Stomach (tissue), 9 donors: Measurements from ENCODE around the gene TLX3. TPM values are rescaled to one million over a fixed set of nuclear protein-coding genes. Genes with fewer than 3 reads are reported as not detected.

ENCODE experiments used
- DNase-seq, 2 donors: peaks; one replicate each; pipeline versions ENCODE4 v3.0.0 to v3.0.0-alpha.2; 2013 to 2019
- H3K27ac ChIP-seq, 5 donors: fragments of 200-600 bp in 4 of 5; sonication (generic) in 4 of 5; one replicate each; pipeline ENCODE4 v1.5.1; 2013 to 2019; ENCODE audit warnings: mild to moderate bottlenecking in 1 of 5, moderate library complexity in 1 of 5
- H3K27me3 ChIP-seq, 3 donors: fragments of 200-600 bp; sonication (generic); one replicate each; pipeline ENCODE4 v1.5.1; 2017 to 2019; ENCODE audit warnings: mixed run types in 1 of 3
- H3K36me3 ChIP-seq, 4 donors: fragments of 200-600 bp; sonication (generic); 1 replicate in 3 of 4; 2 replicates in 1 of 4; pipeline ENCODE4 v1.5.1; 2016 to 2019
- H3K4me1 ChIP-seq, 4 donors: fragments of 200-600 bp; sonication (generic); one replicate each; pipeline ENCODE4 v1.5.1; 2016 to 2019
- H3K4me3 ChIP-seq, 4 donors: fragments of 200-600 bp; sonication (generic) in 3 of 4; one replicate each; pipeline ENCODE4 v1.5.1; 2016 to 2019; ENCODE audit warnings: mild to moderate bottlenecking in 1 of 4
- H3K9me3 ChIP-seq, 4 donors: fragments of 200-600 bp; sonication (generic); one replicate each; pipeline ENCODE4 v1.5.1; 2016 to 2019
- EP300 ChIP-seq: sonication (generic); formaldehyde crosslinking; IDR thresholded peaks from one replicate; pipeline ENCODE4 v1.6.1; 2017; ENCODE audit warnings: antibody characterized with exemption
- POLR2A ChIP-seq, 4 donors: fragments of 450-650 bp; IDR thresholded peaks; one replicate each; pipeline ENCODE4 v1.6.1; 2016; ENCODE audit warnings: antibody characterized with exemption in 4 of 4, control low read depth in 2 of 4, mild to moderate bottlenecking in 1 of 4, moderate library complexity in 1 of 4
- POLR2AphosphoS5 ChIP-seq, 3 donors: sonication (generic); formaldehyde crosslinking; IDR thresholded peaks; one replicate each; pipeline ENCODE4 v1.6.1; 2016; ENCODE audit warnings: antibody characterized with exemption in 3 of 3
- WGBS, 5 donors: extraction: QIAGEN DNeasy Blood & Tissue Kit in 3 of 5; methylation state at CpG; one replicate each; pipeline versions ENCODE4 v1.1.5 to v1.1.7; 2013 to 2018; 5-methylcytosine and 5-hydroxymethylcytosine counted together
- intact Hi-C: fragments of 100-400 bp; cut with DNase I; formaldehyde crosslinking; loops from one replicate; pipeline ENCODE4 v1.15.1; 2023; ENCODE audit warnings: low total_unique reads
- polyA plus RNA-seq, 3 donors: library from polyadenylated mRNA; stranded (reverse); fragments of 200-250 nt; gene quantifications; one replicate each; pipeline ENCODE4 v1.2.3, GENCODE V29; 2013
- total RNA-seq, 5 donors: library from RNA; depleted of rRNA; stranded (reverse); fragments of >200 nt; gene quantifications; one replicate each; pipeline versions ENCODE4 v1.1.0 to v1.2.3, GENCODE V29; 2014 to 2016
- TF ChIP-seq, protein P1 (sequence below), 7 experiments: fragments of 450-650 bp in 4 of 7; fragments of 200-600 bp in 3 of 7; sonication (generic) in 3 of 7; IDR thresholded peaks; one replicate each; pipeline ENCODE4 v1.5.1; 2016 to 2019; ENCODE audit warnings: antibody characterized with exemption in 7 of 7, control low read depth in 2 of 7, mild to moderate bottlenecking in 1 of 7
- donor health status: healthy with polysubstance abuse.
- donor health status: Bipolar disorder and iron deficiency.
- donor health status: healthy.

TLX3 gene
- total and polyA plus RNA-seq, 8 donors, result not detected

- H3K4me3 ChIP-seq, result no peak overlapping the region
- no peaks in the 10 kb centered on the region for H3K4me1 ChIP-seq
- no peak for DNase-seq
- no peaks in the 10 kb centered on the region for H3K27me3 ChIP-seq
- no peak overlapping the region for H3K27ac ChIP-seq
- intact Hi-C loops, result no loop called here
- TF ChIP-seq, protein P1, sequence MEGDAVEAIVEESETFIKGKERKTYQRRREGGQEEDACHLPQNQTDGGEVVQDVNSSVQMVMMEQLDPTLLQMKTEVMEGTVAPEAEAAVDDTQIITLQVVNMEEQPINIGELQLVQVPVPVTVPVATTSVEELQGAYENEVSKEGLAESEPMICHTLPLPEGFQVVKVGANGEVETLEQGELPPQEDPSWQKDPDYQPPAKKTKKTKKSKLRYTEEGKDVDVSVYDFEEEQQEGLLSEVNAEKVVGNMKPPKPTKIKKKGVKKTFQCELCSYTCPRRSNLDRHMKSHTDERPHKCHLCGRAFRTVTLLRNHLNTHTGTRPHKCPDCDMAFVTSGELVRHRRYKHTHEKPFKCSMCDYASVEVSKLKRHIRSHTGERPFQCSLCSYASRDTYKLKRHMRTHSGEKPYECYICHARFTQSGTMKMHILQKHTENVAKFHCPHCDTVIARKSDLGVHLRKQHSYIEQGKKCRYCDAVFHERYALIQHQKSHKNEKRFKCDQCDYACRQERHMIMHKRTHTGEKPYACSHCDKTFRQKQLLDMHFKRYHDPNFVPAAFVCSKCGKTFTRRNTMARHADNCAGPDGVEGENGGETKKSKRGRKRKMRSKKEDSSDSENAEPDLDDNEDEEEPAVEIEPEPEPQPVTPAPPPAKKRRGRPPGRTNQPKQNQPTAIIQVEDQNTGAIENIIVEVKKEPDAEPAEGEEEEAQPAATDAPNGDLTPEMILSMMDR (IDR thresholded peaks at IDR 0.05), result no peak
- TF ChIP-seq EP300 (no peak), POLR2A (IDR thresholded peaks at IDR 0.05) (no peak), POLR2AphosphoS5 (IDR thresholded peaks at IDR 0.05) (no peak)
- no peaks in the 10 kb centered on the region for H3K9me3 ChIP-seq
- WGBS, 5 donors, result 82 to 91% (median 85%) methylated on average over 2 of the region's 2 CpGs
- H3K36me3 ChIP-seq, result no peaks in the 10 kb centered on the region
Observed at GRCh38 chr5:171264843-171265242, 44.2 kb upstream of the TLX3 start.

DNA sequence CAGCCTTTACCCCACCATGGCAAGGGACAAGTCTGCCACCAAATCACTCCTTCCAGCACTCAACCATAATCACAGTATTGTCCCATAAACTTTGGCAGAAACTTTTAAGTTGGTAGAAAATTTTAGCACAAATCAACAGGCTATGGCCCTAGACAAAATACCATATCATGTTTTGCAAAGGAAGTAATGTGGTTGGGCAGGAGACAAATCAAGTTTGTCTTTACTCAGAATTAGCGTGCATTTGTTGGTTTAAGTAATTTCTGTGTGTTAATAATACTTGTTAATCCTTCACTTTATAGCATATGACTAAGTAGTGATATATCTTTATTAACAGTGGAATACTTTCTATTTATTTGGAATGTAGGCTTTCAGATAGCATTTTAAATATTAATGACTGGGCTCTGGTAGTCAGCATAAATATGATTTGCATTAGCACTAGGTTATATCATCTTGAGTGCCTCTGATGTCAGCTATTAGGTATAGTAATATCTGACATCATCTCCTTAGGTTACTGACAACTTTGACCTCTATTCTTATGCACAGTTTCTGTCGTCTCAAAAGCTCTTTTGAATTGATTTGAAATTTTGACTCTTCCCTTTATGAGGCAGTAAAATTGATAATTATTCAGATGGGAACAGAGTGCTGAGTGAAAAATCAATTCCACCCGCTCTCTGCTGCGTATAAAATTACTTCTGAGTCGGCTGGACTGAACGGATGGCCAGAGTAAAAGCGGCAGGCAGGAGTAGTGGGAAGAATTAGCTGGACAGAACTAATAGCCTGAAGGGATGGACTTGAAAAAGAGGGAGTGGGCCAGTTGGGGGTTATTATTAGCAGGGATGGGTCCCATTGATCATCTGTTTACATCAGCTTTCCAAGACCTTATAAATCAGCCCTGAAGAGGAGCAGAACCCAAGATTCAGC, 40.1 kb upstream of the TLX3 start:
- Histone ChIP-seq H3K9me3 (no peaks in the 10 kb centered on the region), H3K4me3 (no peak overlapping the region), H3K27me3 (no peaks in the 10 kb centered on the region), H3K27ac (no peak overlapping the region), H3K4me1 (no peaks in the 10 kb centered on the region), H3K36me3 (no peaks in the 10 kb centered on the region)
- intact Hi-C loops, result no loop called here
- WGBS, 5 donors, result 80 to 88% (median 84%) methylated on average over 7 of the region's 7 CpGs
- TF ChIP-seq EP300, result no peak
- no peak for TF ChIP-seq POLR2AphosphoS5 (IDR thresholded peaks at IDR 0.05)
- TF ChIP-seq, protein P1 (IDR thresholded peaks at IDR 0.05), result no peak
- no peak for TF ChIP-seq POLR2A (IDR thresholded peaks at IDR 0.05)
- no peak for DNase-seq

- TF ChIP-seq, protein P1 (IDR thresholded peaks at IDR 0.05), result no peak
- TF ChIP-seq POLR2AphosphoS5 (IDR thresholded peaks at IDR 0.05) (no peak), POLR2A (IDR thresholded peaks at IDR 0.05) (no peak), EP300 (no peak)
- Histone ChIP-seq H3K27ac (no peak overlapping the region), H3K9me3 (no peaks in the 10 kb centered on the region), H3K27me3 (no peaks in the 10 kb centered on the region), H3K4me3 (no peak overlapping the region), H3K4me1 (no peaks in the 10 kb centered on the region), H3K36me3 (no peaks in the 10 kb centered on the region)
- no peak for DNase-seq
- intact Hi-C loops, result no loop called here
- 78 to 94% (median 83%) methylated on average over 2 of the region's 2 CpGs for WGBS, 5 donors
Observed at GRCh38 chr5:171269717-171270116, 39.3 kb upstream of the TLX3 start.

DNA sequence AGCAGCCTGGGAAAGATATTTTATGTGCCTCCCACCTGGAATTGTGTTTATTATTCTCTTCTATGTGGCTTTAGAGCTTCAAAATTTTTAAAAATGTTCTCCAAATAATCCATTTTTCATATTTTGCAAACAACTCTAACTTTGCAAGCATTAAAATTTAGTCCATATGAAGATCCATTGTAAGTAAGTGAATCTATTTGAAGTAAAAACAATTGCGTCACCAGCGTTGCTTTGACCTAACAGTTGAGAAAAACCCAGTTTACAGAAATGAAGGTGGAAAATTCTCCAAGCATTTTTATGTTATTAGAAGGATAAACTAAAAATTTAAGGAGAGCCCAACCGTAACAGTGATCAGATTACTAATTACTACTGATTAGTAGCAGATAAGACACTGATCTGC, 38.9 kb upstream of the TLX3 start:
- DNase-seq, result no peak
- 83 to 95% (median 92%) methylated on average over 3 of the region's 3 CpGs for WGBS, 5 donors
- H3K4me3 ChIP-seq, result no peak overlapping the region
- no peaks in the 10 kb centered on the region for H3K9me3 ChIP-seq
- no peaks in the 10 kb centered on the region for H3K4me1 ChIP-seq
- H3K36me3 ChIP-seq, result no peaks in the 10 kb centered on the region
- intact Hi-C loops, result no loop called here
- TF ChIP-seq POLR2A (IDR thresholded peaks at IDR 0.05), result no peak
- TF ChIP-seq POLR2AphosphoS5 (IDR thresholded peaks at IDR 0.05), result no peak
- TF ChIP-seq EP300, result no peak
- TF ChIP-seq, protein P1 (IDR thresholded peaks at IDR 0.05), result no peak
- H3K27ac ChIP-seq, result no peak overlapping the region
- H3K27me3 ChIP-seq, result no peaks in the 10 kb centered on the region
